HUES64 (cell line): ENCODE data around the gene PHACTR2.
"Not testable (repeated sequence)": the region's sequence is repeated elsewhere in the genome, so short reads cannot be mapped to it uniquely, and the experiment has no call there.

ENCODE experiments used
- H3K27ac ChIP-seq: 2 replicates; pipeline ENCODE4 v1.7.0; 2013; ENCODE audit warnings: low read depth, low read length, inconsistent platforms
- H3K27me3 ChIP-seq: 2 replicates; pipeline ENCODE4 v1.6.1; 2013; ENCODE audit warnings: mild to moderate bottlenecking, low read length; ENCODE audit not compliant: insufficient read depth
- H3K36me3 ChIP-seq: 2 replicates; pipeline ENCODE4 v1.6.1; 2013; ENCODE audit warnings: mild to moderate bottlenecking, low read length; ENCODE audit not compliant: insufficient read depth
- H3K4me1 ChIP-seq: 2 replicates; pipeline ENCODE4 v1.6.1; 2013; ENCODE audit warnings: mild to moderate bottlenecking, low read length, moderate library complexity; ENCODE audit not compliant: insufficient read depth
- H3K4me3 ChIP-seq: 2 replicates; pipeline ENCODE4 v1.5.1; 2013; ENCODE audit warnings: mild to moderate bottlenecking, low read length, moderate library complexity
- H3K9ac ChIP-seq: 2 replicates; pipeline ENCODE4 v1.6.1; 2013; ENCODE audit warnings: mild to moderate bottlenecking, low read depth, low read length
- H3K9me3 ChIP-seq: 2 replicates; pipeline ENCODE4 v1.6.1; 2013; ENCODE audit warnings: low read depth, low read length; ENCODE audit not compliant: insufficient read depth
- WGBS: fragments of 150-250, 120-280 bp; methylation state at CpG from one replicate; pipeline ENCODE4 v1.1.7; 2013; ENCODE audit warnings: missing lambda C conversion rate; 5-methylcytosine and 5-hydroxymethylcytosine counted together

PHACTR2 gene

DNA sequence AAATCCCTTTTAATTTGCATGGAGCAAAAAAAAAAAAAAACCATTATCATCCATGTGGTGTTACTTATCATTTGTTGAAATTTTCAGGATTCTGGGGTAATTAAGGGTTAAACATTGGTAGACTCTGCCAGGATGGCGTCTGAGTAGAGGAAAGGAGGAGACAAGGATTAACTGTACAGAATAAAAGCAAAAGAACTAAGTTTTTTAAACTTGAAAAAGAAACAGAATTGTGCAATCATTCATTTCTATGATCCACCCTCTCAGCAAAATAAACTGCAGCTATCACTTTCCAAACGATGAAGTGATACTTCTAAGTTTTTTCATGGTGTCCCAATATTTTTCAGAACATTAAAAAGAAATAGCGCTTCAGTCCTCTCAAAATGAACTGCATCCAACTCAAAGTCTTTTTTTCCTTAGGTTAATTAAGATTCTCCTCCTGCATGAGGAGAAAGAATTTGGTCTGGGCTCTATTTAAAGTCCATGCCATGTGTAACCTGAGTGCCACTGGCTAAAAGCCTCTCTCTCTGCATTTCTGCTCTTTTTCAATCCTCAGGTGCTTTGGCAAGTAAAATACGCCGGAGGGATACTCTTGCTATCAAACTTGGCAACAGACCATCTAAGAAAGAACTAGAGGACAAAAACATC is 95.9 kb downstream of the PHACTR2 start:
- WGBS, result 87% methylated on average over 5 of the region's 5 CpGs
- Histone ChIP-seq H3K36me3 (peaks cover 72% of the 10 kb centered on the region), H3K4me1 (peaks cover 3% of the 10 kb centered on the region; the same call in 1 of the 2 replicates), H3K9me3 (no peaks in the 10 kb centered on the region), H3K27ac (peak overlapping the region; percentile 19; the same call in 1 of the 2 replicates), H3K4me3 (no peak overlapping the region), H3K9ac (no peak overlapping the region), H3K27me3 (no peaks in the 10 kb centered on the region)

- Histone ChIP-seq H3K27ac (no peak overlapping the region), H3K4me1 (peaks cover 3% of the 10 kb centered on the region; the same call in 1 of the 2 replicates), H3K9me3 (no peaks in the 10 kb centered on the region), H3K27me3 (no peaks in the 10 kb centered on the region), H3K36me3 (peaks cover 70% of the 10 kb centered on the region), H3K9ac (no peak overlapping the region), H3K4me3 (no peak overlapping the region)
- 92% methylated on average over 2 of the region's 2 CpGs for WGBS
Measured at GRCh38 chr6:143774347-143774746, 96.6 kb downstream of the PHACTR2 start.

- Histone ChIP-seq H3K36me3 (peaks cover 65% of the 10 kb centered on the region), H3K27ac (no peak overlapping the region), H3K4me1 (peaks cover 3% of the 10 kb centered on the region; the same call in 1 of the 2 replicates), H3K27me3 (no peaks in the 10 kb centered on the region), H3K9ac (no peak overlapping the region), H3K4me3 (no peak overlapping the region), H3K9me3 (no peaks in the 10 kb centered on the region)
- 98% methylated on average over 6 of the region's 6 CpGs for WGBS
Measured at GRCh38 chr6:143775336-143775735, 97.6 kb downstream of the PHACTR2 start.

DNA sequence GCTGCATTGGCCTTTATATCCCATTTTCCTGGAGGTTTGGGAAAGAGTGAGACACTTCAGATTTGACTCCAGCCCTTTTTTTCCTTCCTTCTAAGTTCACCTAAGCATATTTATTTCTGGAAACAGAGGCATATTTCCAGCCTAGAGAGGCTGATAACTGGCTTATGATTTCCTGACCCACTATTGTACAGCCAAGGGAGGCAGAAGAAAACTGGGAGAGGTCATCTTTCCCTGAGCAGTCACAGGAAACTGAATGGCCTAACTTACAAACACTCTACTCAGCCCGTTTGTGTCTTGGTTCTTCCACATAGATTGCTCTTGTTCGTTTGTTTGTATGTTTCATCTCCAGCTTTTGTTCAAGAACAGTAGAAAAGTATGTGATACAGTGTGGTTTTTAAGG is 101.2 kb downstream of the PHACTR2 start:
- WGBS, result 97% methylated on average over 2 of the region's 2 CpGs
- Histone ChIP-seq H3K9ac (no peak overlapping the region), H3K4me3 (no peak overlapping the region), H3K4me1 (no peaks in the 10 kb centered on the region), H3K27me3 (no peaks in the 10 kb centered on the region), H3K9me3 (peaks cover 2% of the 10 kb centered on the region; the same call in 1 of the 2 replicates), H3K27ac (no peak overlapping the region), H3K36me3 (peaks cover 85% of the 10 kb centered on the region)

GRCh38 chr6:143782481-143782880 is 104.7 kb downstream of the PHACTR2 start:
- Histone ChIP-seq H3K9ac (no peak overlapping the region), H3K27ac (no peak overlapping the region), H3K9me3 (peaks cover 21% of the 10 kb centered on the region; the same call in 1 of the 2 replicates), H3K4me1 (no peaks in the 10 kb centered on the region), H3K27me3 (no peaks in the 10 kb centered on the region), H3K4me3 (no peak overlapping the region), H3K36me3 (peaks cover 79% of the 10 kb centered on the region)
- 95% methylated on average over 5 of the region's 5 CpGs for WGBS

DNA sequence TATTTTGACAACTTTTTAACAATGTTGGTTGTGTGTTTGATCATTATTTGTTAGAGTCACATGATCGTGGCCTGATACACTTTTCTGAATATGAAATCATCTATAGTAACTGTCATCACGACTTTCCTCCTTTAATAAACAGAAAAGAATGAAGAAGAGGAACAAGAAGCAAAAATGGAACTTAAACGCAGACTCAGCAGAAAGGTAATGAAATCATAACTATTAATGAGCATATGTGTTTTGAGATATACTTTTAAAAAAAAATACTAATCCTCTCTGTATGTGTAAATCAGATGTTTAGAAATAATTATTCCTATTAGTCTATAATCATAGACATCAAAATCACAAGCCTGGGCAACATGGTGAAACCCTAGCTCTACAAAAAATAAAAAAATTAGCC is 105.3 kb downstream of the PHACTR2 start:
- H3K9ac ChIP-seq, result no peak overlapping the region

DNA sequence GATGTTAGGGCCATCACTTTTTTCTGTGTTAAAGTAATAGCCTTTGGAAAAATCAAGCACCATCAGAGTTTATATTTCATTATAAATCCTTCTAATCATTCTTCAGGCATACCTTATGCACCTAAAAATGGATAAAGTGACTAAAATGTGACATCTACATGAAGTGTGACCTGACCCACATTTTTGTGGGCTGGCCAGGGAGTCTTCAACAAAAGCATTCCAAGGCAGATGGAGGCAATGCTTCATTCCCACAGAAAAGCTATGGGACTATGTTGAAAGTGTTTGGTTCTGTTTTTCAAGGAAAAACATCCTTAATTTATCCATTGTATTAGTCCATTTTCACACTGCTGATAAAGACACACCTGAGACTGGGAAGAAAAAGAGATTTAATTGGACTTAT is 106.6 kb downstream of the PHACTR2 start:
- H3K4me1 ChIP-seq, result no peaks in the 10 kb centered on the region
- H3K4me3 ChIP-seq, result no peak overlapping the region
- H3K36me3 ChIP-seq, result peaks cover 73% of the 10 kb centered on the region
- no peaks in the 10 kb centered on the region for H3K27me3 ChIP-seq
- H3K9me3 ChIP-seq, result peaks cover 21% of the 10 kb centered on the region; the same call in 1 of the 2 replicates
- no peak overlapping the region for H3K9ac ChIP-seq
- H3K27ac ChIP-seq, result no peak overlapping the region

More for the DNA sequence above, 105.3 kb downstream of the PHACTR2 start:
- WGBS, result no CpG with 5 or more reads among the region's 3 CpGs
- peaks cover 73% of the 10 kb centered on the region for H3K36me3 ChIP-seq
- no peaks in the 10 kb centered on the region for H3K27me3 ChIP-seq
- no peaks in the 10 kb centered on the region for H3K4me1 ChIP-seq
- H3K27ac ChIP-seq, result no peak overlapping the region
- no peak overlapping the region for H3K4me3 ChIP-seq
- peaks cover 21% of the 10 kb centered on the region; the same call in 1 of the 2 replicates for H3K9me3 ChIP-seq

GRCh38 chr6:143786371-143786770 is 108.6 kb downstream of the PHACTR2 start:
- peaks cover 76% of the 10 kb centered on the region for H3K36me3 ChIP-seq
- not testable (repeated sequence) for H3K4me1 ChIP-seq, H3K9ac ChIP-seq, H3K27ac ChIP-seq, H3K27me3 ChIP-seq, H3K4me3 ChIP-seq
- H3K9me3 ChIP-seq, result peaks cover 21% of the 10 kb centered on the region; the same call in 1 of the 2 replicates

GRCh38 chr6:143792402-143793279 is 114.9 kb downstream of the PHACTR2 start:
- WGBS, result 96% methylated on average over 3 of the region's 3 CpGs
- Histone ChIP-seq H3K9ac (no peak overlapping the region), H3K4me1 (no peaks in the 10 kb centered on the region), H3K27ac (no peak overlapping the region), H3K4me3 (no peak overlapping the region), H3K27me3 (no peaks in the 10 kb centered on the region), H3K9me3 (0 out of 2 replicates have a peak, but pooled peaks cover 2% of the 10 kb centered on the region), H3K36me3 (peaks cover 56% of the 10 kb centered on the region)

DNA sequence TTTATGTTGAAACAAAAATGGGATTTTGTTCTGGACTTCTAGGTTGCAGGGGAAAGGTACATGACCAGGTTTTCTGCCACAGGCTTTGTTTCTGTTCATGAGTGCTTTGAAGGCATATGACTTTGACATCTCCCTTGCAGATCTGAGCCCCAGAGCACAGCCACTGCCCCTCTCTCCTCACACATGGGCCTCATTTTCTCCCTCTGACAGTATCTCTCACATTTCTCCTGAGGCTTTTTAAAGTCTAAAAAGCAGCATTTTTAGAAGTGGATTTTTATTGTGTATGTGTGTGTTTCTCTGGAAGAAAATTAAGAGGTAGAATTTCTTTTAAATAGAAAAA is 115.5 kb downstream of the PHACTR2 start:
- H3K4me1 ChIP-seq, result no peaks in the 10 kb centered on the region
- no peak overlapping the region for H3K4me3 ChIP-seq
- H3K9me3 ChIP-seq, result 0 out of 2 replicates have a peak, but pooled peaks cover 2% of the 10 kb centered on the region
- no peak overlapping the region for H3K27ac ChIP-seq
- peaks cover 56% of the 10 kb centered on the region for H3K36me3 ChIP-seq
- H3K27me3 ChIP-seq, result no peaks in the 10 kb centered on the region
- no peak overlapping the region for H3K9ac ChIP-seq

DNA sequence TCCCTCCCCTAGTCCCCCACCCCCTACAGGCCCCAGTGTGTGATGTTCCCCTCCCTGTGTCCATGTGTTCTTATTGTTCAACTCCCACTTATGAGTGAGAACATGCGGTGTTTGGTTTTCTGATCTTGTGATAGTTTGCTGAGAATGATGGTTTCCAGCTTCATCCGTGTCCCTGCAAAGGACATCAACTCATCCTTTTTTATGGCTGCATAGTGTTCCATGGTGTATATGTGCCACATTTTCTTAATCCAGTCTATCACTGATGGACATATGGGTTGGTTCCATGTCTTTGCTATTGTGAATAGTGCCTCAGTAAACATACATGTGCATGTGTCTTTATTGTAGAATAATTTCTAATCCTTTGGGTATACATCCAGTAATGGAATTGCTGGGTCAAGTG is 118.8 kb downstream of the PHACTR2 start:
- H3K9me3 ChIP-seq, H3K9ac ChIP-seq, H3K27me3 ChIP-seq, H3K4me3 ChIP-seq, H3K4me1 ChIP-seq, H3K27ac ChIP-seq: not testable (repeated sequence)
- WGBS, result 100% methylated on average over 2 of the region's 2 CpGs
- H3K36me3 ChIP-seq, result peaks cover 26% of the 10 kb centered on the region
